GM18520 (cell line): ENCODE data around the gene KRT26.
"Not testable (repeated sequence)": the region's sequence is repeated elsewhere in the genome, so short reads cannot be mapped to it uniquely, and the experiment has no call there.

Source experiments
- ATAC-seq: cut with Tn5 transposase; IDR thresholded peaks from one replicate; pipeline ENCODE4 v1.9.1; 2021; ENCODE audit not compliant: unreplicated experiment

The KRT26 gene

DNA sequence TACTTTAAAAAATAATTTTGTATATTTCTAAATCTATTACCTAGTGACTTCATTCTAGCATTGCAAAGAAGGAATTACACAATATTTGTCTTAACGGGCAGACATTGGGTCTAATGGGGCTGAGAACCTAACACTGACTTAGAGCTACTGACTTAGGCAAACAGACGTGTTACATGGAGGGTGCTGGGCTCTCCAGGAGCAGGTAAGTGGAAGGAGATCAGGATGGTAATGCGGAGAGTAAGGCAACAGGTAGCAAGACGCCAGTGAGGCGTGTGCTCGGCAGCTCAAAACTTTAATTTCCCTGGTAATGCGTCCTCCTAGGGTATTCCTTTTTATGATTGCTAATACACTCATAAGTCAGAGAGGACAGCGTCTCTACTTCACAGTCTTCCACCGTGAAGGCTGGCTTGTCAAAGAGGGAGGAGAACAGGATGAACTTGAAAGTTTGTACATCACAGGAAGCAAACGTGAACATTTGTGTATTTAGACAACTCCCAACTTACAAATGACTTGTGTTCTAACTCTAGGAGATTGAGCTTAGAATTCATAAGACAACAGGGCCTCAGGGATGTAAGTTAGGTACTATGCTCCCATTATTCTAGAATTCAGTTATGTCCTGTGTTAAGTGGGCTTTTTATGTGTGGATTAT, 23.1 kb upstream of the KRT26 start:
- no peak for ATAC-seq

DNA sequence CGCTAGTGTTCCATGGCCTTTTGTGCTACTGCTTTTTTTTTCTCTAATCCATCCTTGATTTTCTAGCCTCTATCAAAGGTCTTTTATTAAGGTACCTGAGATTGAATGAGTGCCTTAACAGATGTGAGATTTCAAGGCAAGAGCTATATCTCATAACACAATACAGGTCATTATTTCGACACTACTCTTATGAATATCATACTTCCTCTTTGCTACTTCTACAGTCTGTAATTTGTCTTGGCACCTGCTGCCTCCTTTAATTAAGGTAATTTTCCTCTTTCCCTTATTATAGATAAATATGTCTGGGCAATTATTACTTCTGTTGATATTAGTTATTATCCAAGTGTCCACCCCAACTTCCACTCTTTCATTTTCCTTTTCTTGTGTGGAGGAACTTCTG, 22.5 kb upstream of the KRT26 start:
- no peak for ATAC-seq

DNA sequence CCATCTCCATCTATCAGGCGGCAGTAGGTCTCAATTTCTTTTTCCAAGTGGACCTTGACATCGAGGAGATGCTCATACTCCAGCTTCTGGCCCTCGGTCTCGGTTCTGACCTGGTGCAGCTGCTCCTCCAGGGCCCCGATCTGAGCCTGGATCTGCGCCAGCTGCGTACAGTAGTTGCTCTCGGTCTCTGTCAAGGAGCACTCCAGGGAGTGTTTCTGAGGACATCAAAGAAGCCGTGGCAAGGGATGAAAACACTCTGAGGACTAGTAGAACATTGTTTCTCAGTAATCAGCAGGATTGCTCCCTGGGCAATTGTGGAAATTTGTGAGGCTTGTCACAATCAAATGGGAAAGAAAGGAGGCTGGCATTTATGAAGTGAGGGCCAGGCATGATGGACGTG, 21.8 kb upstream of the KRT26 start:
- ATAC-seq: no peak

DNA sequence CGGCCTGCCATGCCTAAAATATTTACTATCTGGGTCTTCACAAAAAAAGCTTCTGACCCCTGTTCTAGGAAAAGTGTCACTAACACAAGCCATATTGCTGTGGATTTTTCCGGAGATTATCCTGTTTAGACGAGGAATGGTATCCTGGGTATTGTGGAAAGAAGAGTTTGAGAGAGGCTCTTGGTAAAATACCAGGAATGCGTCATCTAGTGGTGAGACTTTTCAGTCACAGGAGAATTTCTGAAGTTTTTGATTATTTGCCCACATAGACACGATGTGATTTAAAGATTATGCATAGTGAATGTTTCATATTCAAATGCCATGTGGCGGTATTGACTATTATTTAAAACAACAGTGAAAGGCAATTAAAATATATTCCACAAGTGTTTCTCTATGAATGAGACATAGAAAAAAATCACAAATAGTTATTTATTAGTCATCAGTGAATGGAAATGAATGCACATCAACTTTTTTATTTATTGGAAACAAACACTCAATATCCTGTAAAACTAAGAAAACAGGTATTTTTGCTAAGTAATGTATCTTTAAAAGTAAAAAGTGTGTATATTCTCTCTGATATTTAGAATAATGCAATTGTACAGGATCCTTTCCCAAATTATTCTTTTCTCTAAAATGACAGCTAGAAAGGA, 19.9 kb upstream of the KRT26 start:
- no peak for ATAC-seq

DNA sequence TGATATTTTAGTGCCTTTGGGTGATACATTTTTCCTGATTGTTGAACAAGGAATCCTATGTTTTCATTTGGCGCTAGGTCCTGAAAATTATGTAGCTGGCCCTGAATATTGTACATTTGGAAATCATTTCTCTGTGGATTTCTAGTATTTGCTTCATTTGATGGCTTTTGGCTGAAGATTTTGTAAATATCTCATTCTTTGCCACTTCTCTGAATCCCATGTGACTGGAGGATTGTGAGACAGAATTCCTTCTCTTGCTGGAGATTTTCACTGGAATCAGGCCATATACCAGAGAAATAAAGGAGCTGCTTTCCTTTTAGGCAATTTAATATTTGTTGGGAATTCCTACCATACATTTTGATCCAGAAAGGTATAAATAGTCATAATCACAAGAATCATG, 19.1 kb upstream of the KRT26 start:
- ATAC-seq: no peak

DNA sequence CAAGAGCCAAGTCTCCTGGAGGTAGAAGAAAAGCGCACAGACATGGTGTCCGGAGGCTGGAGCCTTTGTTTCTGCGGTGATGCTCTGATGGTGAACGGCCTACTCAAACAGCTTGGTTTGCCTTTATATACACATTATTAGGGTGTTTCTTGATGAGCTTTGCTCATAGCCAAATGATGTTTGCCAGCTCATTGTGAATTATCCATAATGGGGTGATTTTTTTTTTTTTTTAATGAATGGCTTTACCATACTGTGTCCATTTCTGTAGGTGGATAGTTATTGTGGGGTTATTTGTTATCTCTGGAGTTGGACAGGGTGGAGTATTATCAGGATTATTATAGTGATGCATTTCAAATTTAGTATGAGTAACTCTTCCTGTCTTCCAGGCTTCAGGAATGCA, 10.4 kb upstream of the KRT26 start, which contains the start of gene KRT27:
Gene KRT27, minus strand, starts transcription at position 101 of the 400 bp plus-strand sequence. Its CDS starts 57 bp downstream, at position 44.
- no peak for ATAC-seq

DNA sequence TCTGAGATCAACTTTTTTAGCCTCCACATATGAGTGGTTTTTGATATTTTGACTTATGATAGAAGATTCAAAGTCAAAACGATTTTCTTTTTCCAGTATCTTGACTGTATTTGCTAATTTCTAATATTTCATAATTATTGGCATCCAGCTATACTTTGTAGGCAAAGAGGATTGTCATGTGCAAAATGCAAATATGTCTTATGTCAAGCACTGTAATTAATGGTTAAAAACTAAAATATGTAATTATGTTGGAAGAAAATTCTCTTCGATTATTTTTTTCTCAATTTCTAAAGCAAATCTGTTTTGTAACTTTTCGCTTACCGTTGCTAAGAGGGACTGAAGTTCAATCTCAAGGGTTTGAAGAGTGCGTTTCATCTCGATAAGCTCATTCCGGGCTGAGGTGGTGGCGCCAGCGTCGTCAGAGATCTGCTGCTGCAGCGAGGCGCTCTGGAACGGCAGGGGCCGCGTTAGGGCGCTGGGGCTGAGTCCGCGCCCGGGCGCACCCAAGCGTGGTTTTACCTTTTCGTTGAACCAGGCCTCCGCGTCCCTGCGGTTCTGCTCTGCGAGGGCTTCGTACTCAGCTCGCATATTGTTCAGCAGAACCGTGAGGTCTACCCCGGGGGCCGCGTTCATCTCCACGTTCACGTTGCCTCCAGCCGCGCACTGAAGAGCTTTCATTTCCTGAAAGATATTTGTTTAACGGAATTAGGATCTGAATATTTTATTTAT, 7.3 kb upstream of the KRT26 start:
- ATAC-seq: no peak

DNA sequence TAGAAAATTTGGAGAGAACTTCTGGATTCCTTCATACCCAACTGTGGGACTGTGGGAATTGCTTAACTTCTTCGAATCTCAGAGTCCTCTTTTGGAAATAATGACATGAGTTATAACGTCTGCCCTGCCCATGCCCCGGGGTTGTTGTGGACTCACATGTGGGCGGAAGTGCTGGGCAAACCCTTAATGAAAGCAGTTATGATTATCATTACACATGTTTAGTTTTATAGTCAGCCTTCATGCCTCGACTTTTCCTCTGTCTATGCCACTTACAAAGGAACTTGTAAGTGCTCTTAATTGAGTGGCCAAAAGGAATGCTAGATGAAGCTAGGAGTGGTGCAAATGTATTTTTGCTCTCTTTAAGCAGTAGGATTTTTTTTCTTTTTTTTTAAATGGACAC, 6.5 kb upstream of the KRT26 start:
- ATAC-seq: no peak

DNA sequence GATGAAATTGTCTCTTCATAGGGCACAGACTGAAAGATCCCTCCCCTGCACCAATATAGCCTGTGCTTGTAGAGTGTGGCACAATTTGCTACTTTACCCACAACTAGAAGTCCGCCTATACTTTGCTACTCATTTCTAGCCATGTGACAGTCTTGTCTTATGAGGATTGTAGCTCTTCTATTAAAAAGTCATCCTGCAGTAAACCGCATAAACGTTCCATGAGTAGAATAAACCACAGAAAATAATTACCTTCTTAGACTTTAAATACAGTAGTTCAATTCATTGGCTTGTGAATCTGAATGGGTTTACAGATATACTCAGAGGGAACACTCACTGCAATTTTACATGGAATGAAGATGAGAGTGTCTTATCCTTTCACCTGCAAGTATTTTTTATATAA, 6.0 kb upstream of the KRT26 start:
- no peak for ATAC-seq

DNA sequence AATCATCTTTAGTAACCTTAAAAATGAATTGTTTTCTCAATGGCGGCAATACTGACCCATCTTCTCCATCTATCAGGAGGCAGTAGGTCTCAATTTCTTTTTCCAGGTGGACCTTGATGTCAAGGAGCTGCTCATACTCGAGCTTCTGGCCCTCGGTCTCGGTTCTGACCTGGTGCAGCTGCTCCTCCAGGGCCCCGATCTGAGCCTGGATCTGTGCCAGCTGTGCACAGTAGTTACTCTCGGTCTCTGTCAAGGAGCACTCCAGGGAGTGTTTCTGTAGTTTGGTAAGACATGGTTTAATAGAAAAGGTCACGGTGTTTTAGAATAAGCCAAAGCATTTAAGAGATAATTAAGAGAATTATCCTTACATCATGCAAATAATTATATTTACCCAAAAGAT, 5.5 kb upstream of the KRT26 start:
- no peak for ATAC-seq

DNA sequence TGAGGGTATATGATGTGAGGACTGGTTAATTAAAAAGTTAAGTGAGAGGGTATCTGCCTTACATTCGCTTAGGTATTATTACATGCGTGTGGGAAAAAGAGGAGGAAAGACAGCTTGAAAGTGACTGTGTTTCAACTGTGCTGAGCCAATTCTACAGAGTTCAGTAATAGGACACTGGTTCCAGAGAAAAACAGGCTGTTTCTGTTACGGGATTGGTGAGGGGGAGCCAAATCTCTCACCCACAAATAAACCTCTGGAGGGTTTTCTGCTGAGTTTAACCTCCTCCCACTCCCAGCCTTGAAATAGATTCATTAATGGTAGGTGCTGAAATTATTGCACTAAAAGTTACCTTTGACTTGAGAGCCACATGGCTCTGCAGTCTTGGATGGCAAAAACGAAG, 3.9 kb upstream of the KRT26 start:
- no peak for ATAC-seq

DNA sequence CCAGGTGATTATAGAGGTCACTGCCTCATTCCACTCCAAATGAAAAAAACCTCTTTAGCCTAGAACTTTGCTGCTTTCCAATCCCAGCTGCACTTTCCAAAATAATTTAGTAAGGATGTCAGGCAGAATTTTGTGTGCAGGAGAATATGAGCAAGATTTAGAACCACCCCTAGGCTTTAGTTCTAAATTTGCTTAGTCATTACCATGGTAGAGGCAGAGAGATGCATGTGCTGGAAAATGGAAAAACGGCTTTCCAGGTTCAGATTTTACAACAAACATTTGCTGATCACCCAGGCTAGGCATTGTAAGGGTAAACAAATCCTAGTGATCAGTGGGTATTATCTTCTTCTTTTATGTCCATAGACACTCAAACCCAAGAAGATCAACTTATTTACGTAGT, 6.3 kb downstream of the KRT26 start:
- no peak for ATAC-seq

DNA sequence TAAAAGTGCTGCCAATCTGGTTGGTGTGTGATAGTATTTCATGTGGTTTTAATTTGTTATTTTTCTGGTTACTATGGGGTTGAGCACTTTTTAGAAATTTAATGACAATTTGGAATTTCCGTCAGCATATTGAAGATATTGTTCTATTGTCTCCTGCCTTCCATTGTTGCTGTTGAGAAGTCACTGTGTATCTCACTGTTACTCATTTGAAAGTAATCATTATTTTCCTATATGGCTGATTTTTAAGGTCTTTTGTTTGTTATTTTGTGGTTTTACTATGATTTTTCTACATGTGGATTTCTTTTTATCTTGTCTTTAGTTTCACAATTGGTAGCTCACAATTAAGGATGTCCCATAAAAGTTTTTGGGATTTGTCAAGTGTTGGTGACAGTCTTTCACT, 8.2 kb downstream of the KRT26 start:
- ATAC-seq: no peak

DNA sequence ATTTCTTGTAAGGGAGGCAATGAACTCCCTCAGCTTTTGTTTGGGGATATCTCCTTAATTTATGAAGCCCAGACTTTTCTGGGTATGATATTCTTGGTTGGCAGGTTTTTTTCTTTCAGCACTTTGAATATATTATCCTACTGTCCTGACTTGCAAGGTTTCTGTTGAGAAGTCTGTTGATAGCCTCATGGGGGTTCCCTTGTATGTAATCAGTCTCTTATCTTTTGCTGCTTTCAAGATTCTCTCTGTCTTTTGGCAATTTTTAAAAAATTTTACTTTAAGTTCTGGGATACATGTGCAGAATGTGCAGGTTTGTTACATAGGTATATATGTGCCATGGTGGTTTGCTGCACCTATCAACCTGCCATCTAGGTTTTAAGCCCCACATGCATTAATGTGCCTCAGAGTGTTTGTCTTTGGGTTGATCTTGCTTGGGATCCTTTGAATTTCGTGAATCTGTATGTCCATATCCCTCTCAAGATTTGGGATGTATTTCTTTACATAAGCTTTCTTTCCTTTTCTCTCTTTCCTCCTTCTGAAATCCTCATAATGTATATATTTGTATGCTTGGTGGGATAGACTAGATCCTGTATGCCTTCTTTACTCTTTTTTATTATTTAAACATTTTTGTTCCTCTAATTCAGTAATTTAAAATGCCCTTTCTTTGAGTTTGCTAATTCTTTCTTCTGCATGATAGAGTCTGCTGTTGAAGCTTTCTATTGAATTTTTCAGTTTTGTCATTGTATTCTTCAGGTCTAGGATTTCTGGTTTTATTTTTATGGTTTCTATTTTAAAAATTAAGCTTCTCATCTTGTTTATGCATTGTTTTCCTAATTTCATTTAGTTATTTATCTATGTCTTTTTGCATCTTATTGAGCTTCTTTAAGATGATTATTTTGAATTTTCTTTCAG, 11.6 kb downstream of the KRT26 start:
- ATAC-seq: no peak

DNA sequence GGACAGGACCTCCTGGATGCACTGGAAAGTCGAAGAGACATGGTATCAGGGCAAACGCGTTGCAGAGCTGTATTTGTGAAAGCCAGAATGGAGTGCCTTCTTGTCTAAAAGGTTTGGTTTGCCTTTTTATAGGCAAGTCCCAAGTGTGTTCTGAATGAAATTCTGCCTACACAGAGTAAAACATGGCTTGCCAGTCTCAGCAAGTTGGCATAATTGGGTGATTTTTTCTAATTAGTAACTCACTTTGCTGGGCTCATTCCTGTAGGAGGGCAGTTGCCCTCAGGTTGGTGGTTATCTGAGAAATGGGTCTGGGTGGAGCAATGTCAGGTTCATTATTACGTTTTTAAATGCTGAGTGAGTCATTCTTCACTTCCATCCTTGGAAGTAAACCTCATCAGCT, 16.8 kb downstream of the KRT26 start, which contains the start of gene KRT25:
Gene KRT25, minus strand, starts transcription at position 101 of the 400 bp plus-strand sequence. Its CDS starts 60 bp downstream, at position 41.
- ATAC-seq: no peak

DNA sequence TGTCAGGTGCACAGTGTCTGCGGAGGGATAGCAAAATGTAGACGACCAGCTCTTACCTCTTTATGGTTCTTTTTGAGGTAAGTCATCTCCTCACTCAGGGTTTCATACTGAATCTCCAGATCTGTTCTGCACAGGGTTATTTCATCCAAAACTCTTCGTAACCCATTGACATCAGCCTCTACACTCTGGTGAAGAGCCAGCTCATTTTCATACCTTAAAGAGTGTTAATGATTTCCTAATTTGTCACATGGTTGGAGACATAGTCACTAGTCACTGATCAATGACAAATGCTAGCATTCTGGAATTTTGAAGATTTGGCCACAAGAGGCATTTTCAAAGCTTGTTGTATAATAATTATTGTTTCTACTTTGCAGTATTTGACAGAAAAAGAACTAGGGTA, 18.2 kb downstream of the KRT26 start:
- ATAC-seq: no peak

DNA sequence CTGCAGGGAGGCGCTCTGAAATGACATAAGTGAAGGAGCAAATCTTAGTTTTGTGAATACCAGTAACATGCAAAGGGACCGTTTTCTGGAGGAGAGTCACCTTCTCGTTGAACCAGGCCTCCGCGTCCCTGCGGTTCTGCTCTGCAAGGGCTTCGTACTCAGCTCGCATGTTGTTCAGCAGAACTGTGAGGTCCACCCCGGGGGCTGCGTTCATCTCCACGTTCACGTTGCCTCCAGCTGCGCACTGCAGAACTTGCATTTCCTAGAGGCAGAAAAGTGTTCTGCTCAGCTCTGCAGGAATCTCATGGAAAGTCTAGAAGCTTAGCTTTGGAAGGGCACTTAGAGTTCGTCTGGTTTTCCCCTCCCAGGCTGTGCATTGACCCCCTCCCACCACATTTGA, 20.9 kb downstream of the KRT26 start:
- ATAC-seq: no peak

DNA sequence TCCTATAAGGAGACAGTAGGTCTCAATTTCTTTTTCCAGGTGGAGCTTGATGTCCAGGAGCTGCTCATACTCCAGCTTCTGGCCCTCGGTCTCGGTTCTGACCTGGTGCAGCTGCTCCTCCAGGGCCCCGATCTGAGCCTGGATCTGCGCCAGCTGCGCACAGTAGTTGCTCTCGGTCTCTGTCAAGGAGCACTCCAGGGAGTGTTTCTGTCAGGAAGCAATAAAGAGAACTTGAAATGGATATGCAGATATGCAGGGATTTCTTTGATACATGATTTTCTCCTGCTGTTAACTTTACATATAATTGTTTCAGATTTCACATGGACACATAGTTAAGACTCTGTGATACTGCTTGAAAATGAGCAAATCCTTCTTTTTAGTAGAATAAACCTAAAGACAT, 21.6 kb downstream of the KRT26 start:
- no peak for ATAC-seq

DNA sequence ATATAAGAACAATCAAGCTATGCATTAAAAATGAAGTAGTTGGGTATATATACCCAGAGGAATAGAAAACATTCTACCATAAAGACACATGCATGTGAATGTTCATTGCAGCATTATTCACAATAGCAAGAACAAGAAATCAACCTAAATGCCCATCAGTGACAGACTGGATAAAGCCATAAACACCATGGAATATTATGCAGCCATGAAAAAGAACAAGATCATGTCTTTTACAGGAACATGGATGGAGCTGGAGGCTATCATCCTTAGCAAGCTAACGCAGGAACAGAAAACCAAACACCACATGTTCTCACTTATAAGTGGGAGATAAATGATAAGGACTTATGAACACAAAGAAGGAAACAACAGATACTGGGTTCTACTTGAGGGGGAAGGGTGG, 23.3 kb downstream of the KRT26 start:
- ATAC-seq: not testable (repeated sequence)

DNA sequence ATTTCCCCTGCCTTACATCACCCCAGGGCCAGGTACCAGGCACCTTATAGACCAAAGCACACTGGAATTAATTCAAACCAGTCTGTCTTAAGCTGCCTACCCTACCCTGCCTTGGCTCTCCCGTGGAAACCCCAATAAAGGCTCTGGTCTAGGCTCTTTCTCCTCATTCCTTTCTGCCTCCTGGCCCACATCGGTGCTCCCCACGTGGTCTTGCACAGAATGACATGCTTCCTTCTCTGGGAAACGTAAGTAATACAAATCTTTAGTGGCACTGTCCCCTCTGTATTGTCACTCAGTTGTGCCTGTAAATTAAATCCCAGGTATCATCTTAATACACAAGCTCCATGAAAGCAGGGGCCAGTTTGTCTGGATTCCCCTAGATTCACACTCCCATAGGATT, 33.4 kb downstream of the KRT26 start:
- no peak for ATAC-seq

DNA sequence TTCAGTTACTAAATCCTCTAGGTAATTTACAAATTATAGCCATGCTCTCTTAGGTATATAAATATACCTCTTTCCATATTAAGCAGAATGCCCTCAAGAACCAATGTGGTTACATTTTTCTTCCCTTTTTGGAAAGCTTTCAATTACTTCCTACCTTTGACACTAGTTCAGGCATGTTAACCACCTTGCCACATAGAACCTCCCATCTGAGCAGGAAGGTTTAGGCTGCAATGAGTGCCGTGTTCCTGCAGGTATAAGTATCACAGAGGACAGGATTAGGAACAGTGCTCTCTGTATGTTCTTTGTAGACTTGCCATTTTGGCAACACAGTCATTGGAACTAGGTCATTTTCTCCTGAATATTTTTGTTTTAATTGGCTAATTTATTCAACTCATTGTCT, 37.0 kb downstream of the KRT26 start:
- ATAC-seq: no peak
